GM12878 (cell line): ENCODE data around the gene MPHOSPH9. TPM values are rescaled to one million over a fixed set of nuclear protein-coding genes. Genes with fewer than 3 reads are reported as not detected.

Experiments used
- ATF7 ChIP-seq: fragments of 450-650 bp; IDR thresholded peaks from 2 replicates; pipeline ENCODE4 v1.6.1; 2016; ENCODE audit warnings: low read depth, mild to moderate bottlenecking
- CREM ChIP-seq: IDR thresholded peaks from 2 replicates; pipeline ENCODE4 v1.6.1; 2014; ENCODE audit warnings: antibody characterized with exemption, low read depth
- CTCF ChIP-seq, 3 experiments: IDR thresholded peaks in 2 of 3; conservative IDR thresholded peaks in 1 of 3; 2 replicates each; pipeline ENCODE4 v1.5.1; 2011; ENCODE audit warnings: low read depth in 3 of 3, low read length in 3 of 3, mild to moderate bottlenecking in 3 of 3, control low read depth in 2 of 3, moderate library complexity in 2 of 3, inconsistent platforms in 1 of 3, mixed read lengths in 1 of 3; ENCODE audit not compliant: control insufficient read depth in 2 of 3, insufficient read depth in 1 of 3; ENCODE audit errors: extremely low read depth in 1 of 3
- E4F1 ChIP-seq: fragments of 450-650 bp; IDR thresholded peaks from 2 replicates; pipeline ENCODE4 v1.6.1; 2018; ENCODE audit warnings: borderline replicate concordance, mild to moderate bottlenecking; ENCODE audit not compliant: partially characterized antibody
- HCFC1 ChIP-seq: fragments of 150-350 bp; IDR thresholded peaks from 2 replicates; pipeline ENCODE4 v1.6.1; 2014; ENCODE audit warnings: low read length
- IKZF2 ChIP-seq, 2 experiments: fragments of 450-650 bp; IDR thresholded peaks; 2 replicates each; pipeline ENCODE4 v1.6.1; 2017; ENCODE audit warnings: mild to moderate bottlenecking in 2 of 2, moderate library complexity in 2 of 2
- MEF2B ChIP-seq: fragments of 450-650 bp; IDR thresholded peaks from 2 replicates; pipeline ENCODE4 v1.6.1; 2018; ENCODE audit warnings: mild to moderate bottlenecking, moderate library complexity; ENCODE audit not compliant: partially characterized antibody, poor library complexity, severe bottlenecking
- RUNX3 ChIP-seq: IDR thresholded peaks from 2 replicates; pipeline ENCODE4 v1.6.1; 2012; ENCODE audit warnings: low read length, inconsistent platforms
- SMAD5 ChIP-seq: IDR thresholded peaks from 2 replicates; pipeline ENCODE4 v1.6.1; 2016; ENCODE audit warnings: antibody characterized with exemption, low read depth
- TCF12 ChIP-seq: IDR thresholded peaks from 2 replicates; pipeline ENCODE4 v1.6.1; 2011; ENCODE audit warnings: low read depth, mild to moderate bottlenecking, low read length
- ZSCAN29 ChIP-seq: fragments of 450-650 bp; IDR thresholded peaks from 2 replicates; pipeline ENCODE4 v1.6.1; 2017; ENCODE audit warnings: mild to moderate bottlenecking, moderate library complexity
- polyA plus RNA-seq, 11 experiments: library from polyadenylated mRNA; depleted of rRNA in 4 of 11; unstranded in 6 of 11; stranded (reverse) in 5 of 11; fragments of >200 nt; fragmentation: Nextera tagmentation in 4 of 11; fragmentation: Illumina TruSeq in 1 of 11; extraction: Ambion mirVana in 4 of 11; extraction: Trizol in 1 of 11; gene quantifications; 1 replicate in 1 of 11; 2 replicates in 10 of 11; pipeline versions ENCODE4 v1.2.1 to v1.2.3, GENCODE V29; 2011 to 2016; ENCODE audit warnings: inconsistent platforms in 2 of 11, missing spikeins in 2 of 11, low read depth in 1 of 11
- total RNA-seq, 4 experiments: library from RNA; depleted of rRNA in 3 of 4; stranded (reverse); fragments of >200 nt in 3 of 4; fragmentation: Illumina TruSeq in 1 of 4; extraction: Trizol in 1 of 4; gene quantifications; 2 replicates each; pipeline versions ENCODE4 v1.2.1 to v1.2.3, GENCODE V29; 2013 to 2021

The MPHOSPH9 gene
- total and polyA plus RNA-seq, 10 of the 15 experiments (the other 5 are each of a cell fraction or from before 2014, with no cell fraction given): 11.5 to 72.2 (median 45.7) TPM

GRCh38 chr12:123237646-123238329 is 4.8 kb upstream of the MPHOSPH9 start (continued):
- TF ChIP-seq SMAD5 (no peak), IKZF2 (IDR thresholded peaks at IDR 0.05) (peak; percentile 33 to 63), RUNX3 (peak; percentile 65), TCF12 (no peak), ZSCAN29 (no peak), MEF2B (no peak), HCFC1 (no peak), CREM (peak; percentile 56; the same call in 1 of the 2 replicates), ATF7 (no peak), E4F1 (no peak), CTCF (IDR thresholded peaks at IDR 0.05 in 2 of 3, conservative IDR thresholded peaks at IDR 0.05 in 1 of 3; ENCODE audit: control insufficient read depth in 2 of 3, extremely low read depth in 1 of 3, insufficient read depth in 1 of 3, low read depth in 3 of 3, low read length in 3 of 3) (peak; percentile 63 to 71 (median 68); a peak in 5 of 6 replicates)
